Measurements from ENCODE around the gene PCGF3. TPM values are rescaled to one million over a fixed set of nuclear protein-coding genes. Genes with fewer than 3 reads are reported as not detected.

Gene PCGF3
- total and polyA plus RNA-seq, 10 of the 15 experiments (the other 5 are each of a cell fraction or from before 2014, with no cell fraction given), result 2.2 to 43.8 (median 15.9) TPM

GRCh38 chr4:732486-732885 is 26.9 kb downstream of the PCGF3 start (continued):
- TF ChIP-seq ZBTB40 (IDR thresholded peaks at IDR 0.05; ENCODE audit: borderline replicate concordance) (no peak), CEBPB (IDR thresholded peaks at IDR 0.05; ENCODE audit: borderline replicate concordance in 1 of 2, low read depth in 2 of 2, low read length in 2 of 2) (no peak)

GRCh38 chr4:732911-733630 is 27.4 kb downstream of the PCGF3 start:
- H4K20me1 ChIP-seq (ENCODE audit: control insufficient read depth, insufficient read depth), result no peaks in the 10 kb centered on the region
- no peaks in the 10 kb centered on the region for H3K4me1 ChIP-seq (ENCODE audit: control insufficient read depth, insufficient read depth, low read length)
- ATAC-seq (no peak), DNase-seq (ENCODE audit: low read depth, low spot score) (no peak), FAIRE-seq (no peak)
- H3K9me3 ChIP-seq (replicated peaks; ENCODE audit: control insufficient read depth, insufficient read depth, low read length), result no peaks in the 10 kb centered on the region; the same call in 2 of the 3 replicates
- H3K4me3 ChIP-seq, result no peak overlapping the region
- RAD21 ChIA-PET (ENCODE audit: unreplicated experiment), result no interaction called here
- SMC1A ChIA-PET (ENCODE audit: uncharacterized antibody, unreplicated experiment), result no interaction called here
- intact Hi-C loops (cut with micrococcal nuclease; ENCODE audit: unreplicated experiment), result no loop called here
- H3K27me3 ChIP-seq (replicated peaks in 1 of 2; ENCODE audit: control insufficient read depth in 2 of 2, insufficient read depth in 2 of 2, low read length in 1 of 2), result no peaks in the 10 kb centered on the region
- POLR2A ChIA-PET, result no interaction called here
- in situ Hi-C loops (cut with MboI), result no loop called here
- no TSS peak for BruUV-seq (replicated peaks)
- 95% methylated on average over 23 of the region's 32 CpGs for WGBS (ENCODE audit: insufficient coverage, insufficient replicate concordance, low lambda C conversion rate, missing lambda C conversion rate)
- CTCF ChIA-PET, result no interaction called here
- no peak overlapping the region for H3K4me2 ChIP-seq (ENCODE audit: control insufficient read depth, insufficient read depth)
- H3K27ac ChIP-seq (ENCODE audit: control insufficient read depth, insufficient read depth), result no peak overlapping the region
- H3K9ac ChIP-seq (ENCODE audit: control insufficient read depth, insufficient read depth, low read length), result no peak overlapping the region
- H3K79me2 ChIP-seq (ENCODE audit: control insufficient read depth, insufficient read depth, low read length), result no peaks in the 10 kb centered on the region
- no peak overlapping the region for H2AFZ ChIP-seq (ENCODE audit: control insufficient read depth, low read depth, low read length)
- H3K36me3 ChIP-seq (ENCODE audit: control insufficient read depth in 2 of 2, insufficient read depth in 2 of 2, low read length in 1 of 2), result peaks cover 19 to 33% of the 10 kb centered on the region in 2 experiments; a peak in 3 of 4 replicates
- TF ChIP-seq ZNF274 (IDR thresholded peaks at IDR 0.05; ENCODE audit: insufficient read depth, insufficient read length), result no peak
- TF ChIP-seq SREBF1 (IDR thresholded peaks at IDR 0.05; ENCODE audit: low read length), result no peak
- TF ChIP-seq ZBED1 (IDR thresholded peaks at IDR 0.05; ENCODE audit: borderline replicate concordance), result no peak
- TF ChIP-seq NFXL1 (IDR thresholded peaks at IDR 0.05; ENCODE audit: borderline replicate concordance), result no peak
- no peak for TF ChIP-seq SRF (IDR thresholded peaks at IDR 0.05; ENCODE audit: low read depth in 2 of 2, low read length in 2 of 2)
- no peak for TF ChIP-seq IRF5 (IDR thresholded peaks at IDR 0.05; ENCODE audit: borderline replicate concordance)
- TF ChIP-seq SP1 (IDR thresholded peaks at IDR 0.05; ENCODE audit: low read depth, low read length), result no peak
- TF ChIP-seq BACH1 (IDR thresholded peaks at IDR 0.05; ENCODE audit: borderline replicate concordance), result no peak
- no peak for TF ChIP-seq WRNIP1 (IDR thresholded peaks at IDR 0.05; ENCODE audit: borderline replicate concordance, low read depth, low read length)
- no peak for TF ChIP-seq JUNB (IDR thresholded peaks at IDR 0.05)
- TF ChIP-seq CHD1 (IDR thresholded peaks at IDR 0.05; ENCODE audit: low read depth, low read length), result no peak
- no peak for TF ChIP-seq ZNF217 (IDR thresholded peaks at IDR 0.05)
- no peak for TF ChIP-seq TCF3 (IDR thresholded peaks at IDR 0.05; ENCODE audit: borderline replicate concordance, insufficient read depth, low read depth, low read length)
- TF ChIP-seq ZNF207 (IDR thresholded peaks at IDR 0.05; ENCODE audit: borderline replicate concordance), result no peak
- TF ChIP-seq USF2 (IDR thresholded peaks at IDR 0.05; ENCODE audit: borderline replicate concordance, low read depth, low read length), result no peak
- no peak for TF ChIP-seq PAX8 (IDR thresholded peaks at IDR 0.05)

All from GM12878 (cell line).